ENCODE data around the gene RBM47. TPM values are rescaled to one million over a fixed set of nuclear protein-coding genes. Genes with fewer than 3 reads are reported as not detected.

Gene RBM47
- total RNA-seq, 2 experiments from 2014 or later: 2.7 to 3.1 TPM

GRCh38 chr4:40577588-40578253 lies 51.9 kb downstream of the RBM47 start:
- ATAC-seq (ENCODE audit: low read depth): no peak
- H3K4me1 Mint-ChIP-seq: peaks cover 27% of the 10 kb centered on the region
- POLR2A ChIA-PET: no interaction called here
- H3K9me3 Mint-ChIP-seq: no peaks in the 10 kb centered on the region
- H3K27ac Mint-ChIP-seq: no peak overlapping the region
- DNase-seq: no peak
- H3K36me3 Mint-ChIP-seq: no peaks in the 10 kb centered on the region
- no peak overlapping the region for H3K4me3 Mint-ChIP-seq
- H3K27me3 Mint-ChIP-seq: peaks cover 5% of the 10 kb centered on the region

GRCh38 chr4:40576651-40577480 lies 52.8 kb downstream of the RBM47 start:
- Mint-ChIP-seq H3K9me3 (no peaks in the 10 kb centered on the region), H3K36me3 (no peaks in the 10 kb centered on the region), H3K4me1 (peaks cover 27% of the 10 kb centered on the region), H3K27ac (peak overlapping the region; percentile 28), H3K27me3 (peaks cover 7% of the 10 kb centered on the region), H3K4me3 (peak overlapping the region; percentile 14)
- ATAC-seq (ENCODE audit: low read depth): no peak
- no peak for DNase-seq
- POLR2A ChIA-PET: no interaction called here

- Mint-ChIP-seq H3K27ac (no peak overlapping the region), H3K27me3 (peaks cover 6% of the 10 kb centered on the region), H3K4me1 (peaks cover 23% of the 10 kb centered on the region), H3K9me3 (no peaks in the 10 kb centered on the region), H3K36me3 (no peaks in the 10 kb centered on the region), H3K4me3 (no peak overlapping the region)
- no peak for ATAC-seq (ENCODE audit: low read depth)
- POLR2A ChIA-PET: interaction anchor here (0.5 kb wide), 1 partner anchor 44 kb away, joined by 7 read pairs; no protein-coding TSS in a partner anchor
- no peak for DNase-seq
Measured at GRCh38 chr4:40575846-40576245, 53.8 kb downstream of the RBM47 start.

GRCh38 chr4:40573593-40574311 lies 55.9 kb downstream of the RBM47 start:
- Mint-ChIP-seq H3K4me3 (no peak overlapping the region), H3K27ac (no peak overlapping the region), H3K27me3 (peaks cover 9% of the 10 kb centered on the region), H3K9me3 (no peaks in the 10 kb centered on the region), H3K4me1 (peaks cover 23% of the 10 kb centered on the region), H3K36me3 (no peaks in the 10 kb centered on the region)
- POLR2A ChIA-PET: no interaction called here
- no peak for ATAC-seq (ENCODE audit: low read depth)
- no peak for DNase-seq

GRCh38 chr4:40572692-40573310 lies 56.9 kb downstream of the RBM47 start:
- DNase-seq: no peak
- no peak overlapping the region for H3K27ac Mint-ChIP-seq
- no peak overlapping the region for H3K4me3 Mint-ChIP-seq
- H3K4me1 Mint-ChIP-seq: peaks cover 23% of the 10 kb centered on the region
- no peaks in the 10 kb centered on the region for H3K9me3 Mint-ChIP-seq
- ATAC-seq (ENCODE audit: low read depth): no peak
- POLR2A ChIA-PET: interaction anchor here (0.7 kb wide), 1 partner anchor 30 kb away, joined by 8 read pairs; no protein-coding TSS in a partner anchor
- no peaks in the 10 kb centered on the region for H3K36me3 Mint-ChIP-seq
- H3K27me3 Mint-ChIP-seq: peaks cover 9% of the 10 kb centered on the region

GRCh38 chr4:40571208-40571607 lies 58.5 kb downstream of the RBM47 start:
- Mint-ChIP-seq H3K4me3 (no peak overlapping the region), H3K9me3 (no peaks in the 10 kb centered on the region)

GRCh38 chr4:40570348-40571077 lies 59.2 kb downstream of the RBM47 start:
- Mint-ChIP-seq H3K27ac (no peak overlapping the region), H3K4me3 (no peak overlapping the region), H3K27me3 (peaks cover 9% of the 10 kb centered on the region), H3K36me3 (no peaks in the 10 kb centered on the region), H3K4me1 (peaks cover 7% of the 10 kb centered on the region), H3K9me3 (no peaks in the 10 kb centered on the region)
- POLR2A ChIA-PET: no interaction called here
- DNase-seq: no peak
- ATAC-seq (ENCODE audit: low read depth): no peak

More at GRCh38 chr4:40571208-40571607, 58.5 kb downstream of the RBM47 start:
- Mint-ChIP-seq H3K4me1 (peaks cover 9% of the 10 kb centered on the region), H3K27me3 (peaks cover 9% of the 10 kb centered on the region), H3K36me3 (no peaks in the 10 kb centered on the region), H3K27ac (no peak overlapping the region)
- ATAC-seq (ENCODE audit: low read depth) (no peak), DNase-seq (no peak)
- POLR2A ChIA-PET: no interaction called here

GRCh38 chr4:40564815-40565483 lies 64.7 kb downstream of the RBM47 start:
- Mint-ChIP-seq H3K27ac (peak overlapping the region; percentile 39), H3K4me1 (peaks cover 8% of the 10 kb centered on the region), H3K9me3 (no peaks in the 10 kb centered on the region), H3K4me3 (no peak overlapping the region), H3K27me3 (no peaks in the 10 kb centered on the region), H3K36me3 (no peaks in the 10 kb centered on the region)
- ATAC-seq (ENCODE audit: low read depth) (peak; percentile 71), DNase-seq (no peak)
- POLR2A ChIA-PET: interaction anchor here (0.6 kb wide), 1 partner anchor 1085 kb away, joined by 4 read pairs; no protein-coding TSS in a partner anchor

GRCh38 chr4:40564004-40564403 lies 65.7 kb downstream of the RBM47 start:
- no peak overlapping the region for H3K4me3 Mint-ChIP-seq
- DNase-seq (no peak), ATAC-seq (ENCODE audit: low read depth) (no peak)
- peaks cover 9% of the 10 kb centered on the region for H3K4me1 Mint-ChIP-seq
- POLR2A ChIA-PET: no interaction called here
- H3K36me3 Mint-ChIP-seq: no peaks in the 10 kb centered on the region
- H3K27ac Mint-ChIP-seq: no peak overlapping the region
- no peaks in the 10 kb centered on the region for H3K9me3 Mint-ChIP-seq
- no peaks in the 10 kb centered on the region for H3K27me3 Mint-ChIP-seq

GRCh38 chr4:40563401-40563800 lies 66.3 kb downstream of the RBM47 start:
- ATAC-seq (ENCODE audit: low read depth) (no peak), DNase-seq (no peak)
- no peak overlapping the region for H3K4me3 Mint-ChIP-seq
- no peak overlapping the region for H3K27ac Mint-ChIP-seq
- no peaks in the 10 kb centered on the region for H3K27me3 Mint-ChIP-seq
- H3K4me1 Mint-ChIP-seq: peaks cover 9% of the 10 kb centered on the region
- POLR2A ChIA-PET: no interaction called here
- no peaks in the 10 kb centered on the region for H3K9me3 Mint-ChIP-seq
- H3K36me3 Mint-ChIP-seq: no peaks in the 10 kb centered on the region

GRCh38 chr4:40562681-40563080 lies 67.0 kb downstream of the RBM47 start:
- peaks cover 9% of the 10 kb centered on the region for H3K4me1 Mint-ChIP-seq
- H3K9me3 Mint-ChIP-seq: no peaks in the 10 kb centered on the region
- H3K4me3 Mint-ChIP-seq: no peak overlapping the region
- no peaks in the 10 kb centered on the region for H3K27me3 Mint-ChIP-seq
- H3K27ac Mint-ChIP-seq: no peak overlapping the region
- no peak for ATAC-seq (ENCODE audit: low read depth)
- no peak for DNase-seq
- H3K36me3 Mint-ChIP-seq: no peaks in the 10 kb centered on the region
- POLR2A ChIA-PET: no interaction called here

- DNase-seq (no peak), ATAC-seq (ENCODE audit: low read depth) (no peak)
- POLR2A ChIA-PET: no interaction called here
- Mint-ChIP-seq H3K9me3 (no peaks in the 10 kb centered on the region), H3K4me1 (peaks cover 9% of the 10 kb centered on the region), H3K27ac (no peak overlapping the region), H3K4me3 (no peak overlapping the region), H3K27me3 (no peaks in the 10 kb centered on the region), H3K36me3 (no peaks in the 10 kb centered on the region)
Measured at GRCh38 chr4:40562208-40562607, 67.5 kb downstream of the RBM47 start.
